ENCODE measurements around the gene PTPRT.

PTPRT gene

GRCh38 chr20:42844751-42845150 lies 345.0 kb downstream of the PTPRT start:
- no peak for DNase-seq (ENCODE audit: low read depth in 2 of 3, low spot score in 1 of 3)

GRCh38 chr20:42837456-42837855 lies 352.2 kb downstream of the PTPRT start:
- DNase-seq (ENCODE audit: low read depth in 2 of 3, low spot score in 1 of 3), result no peak

GRCh38 chr20:42836339-42836738 lies 353.4 kb downstream of the PTPRT start:
- DNase-seq (ENCODE audit: low read depth in 2 of 3, low spot score in 1 of 3), result no peak

- no peak for DNase-seq (ENCODE audit: low read depth in 2 of 3, low spot score in 1 of 3)
These were observed 381.8 kb downstream of the PTPRT start for GRCh38 chr20:42807876-42808275.

GRCh38 chr20:42795111-42795695 lies 394.5 kb downstream of the PTPRT start:
- no peak for DNase-seq (ENCODE audit: low read depth in 2 of 3, low spot score in 1 of 3)

GRCh38 chr20:42792052-42792451 lies 397.7 kb downstream of the PTPRT start:
- DNase-seq (ENCODE audit: low read depth in 2 of 3, low spot score in 1 of 3), result no peak

- DNase-seq (ENCODE audit: low read depth in 2 of 3, low spot score in 1 of 3), result no peak
These were observed 399.6 kb downstream of the PTPRT start for GRCh38 chr20:42790111-42790510.

GRCh38 chr20:42788707-42789106 lies 401.0 kb downstream of the PTPRT start:
- DNase-seq (ENCODE audit: low read depth in 2 of 3, low spot score in 1 of 3), result no peak

- no peak for DNase-seq (ENCODE audit: low read depth in 2 of 3, low spot score in 1 of 3)
These were observed 404.7 kb downstream of the PTPRT start for GRCh38 chr20:42785041-42785440.

GRCh38 chr20:42779216-42779615 lies 410.5 kb downstream of the PTPRT start:
- no peak for DNase-seq (ENCODE audit: low read depth in 2 of 3, low spot score in 1 of 3)

- DNase-seq (ENCODE audit: low read depth in 2 of 3, low spot score in 1 of 3), result no peak
These were observed 413.8 kb downstream of the PTPRT start for GRCh38 chr20:42775866-42776265.

- no peak for DNase-seq (ENCODE audit: low read depth in 2 of 3, low spot score in 1 of 3)
These were observed 414.7 kb downstream of the PTPRT start for GRCh38 chr20:42775037-42775436.

GRCh38 chr20:42763015-42763414 lies 426.7 kb downstream of the PTPRT start:
- no peak for DNase-seq (ENCODE audit: low read depth in 2 of 3, low spot score in 1 of 3)

GRCh38 chr20:42756991-42757390 lies 432.7 kb downstream of the PTPRT start:
- no peak for DNase-seq (ENCODE audit: low read depth in 2 of 3, low spot score in 1 of 3)

- DNase-seq (ENCODE audit: low read depth in 2 of 3, low spot score in 1 of 3), result no peak
These were observed 435.0 kb downstream of the PTPRT start for GRCh38 chr20:42754706-42755105.

GRCh38 chr20:42752620-42753019 lies 437.1 kb downstream of the PTPRT start:
- no peak for DNase-seq (ENCODE audit: low read depth in 2 of 3, low spot score in 1 of 3)

GRCh38 chr20:42749556-42749955 lies 440.1 kb downstream of the PTPRT start:
- no peak for DNase-seq (ENCODE audit: low read depth in 2 of 3, low spot score in 1 of 3)

GRCh38 chr20:42747765-42748411 lies 441.8 kb downstream of the PTPRT start:
- no peak for DNase-seq (ENCODE audit: low read depth in 2 of 3, low spot score in 1 of 3)

- no peak for DNase-seq (ENCODE audit: low read depth in 2 of 3, low spot score in 1 of 3)
These were observed 444.8 kb downstream of the PTPRT start for GRCh38 chr20:42744756-42745465.

GRCh38 chr20:42742926-42743325 lies 446.8 kb downstream of the PTPRT start:
- no peak for DNase-seq (ENCODE audit: low read depth in 2 of 3, low spot score in 1 of 3)

- DNase-seq (ENCODE audit: low read depth in 2 of 3, low spot score in 1 of 3), result no peak
These were observed 447.8 kb downstream of the PTPRT start for GRCh38 chr20:42741906-42742305.

- no peak for DNase-seq (ENCODE audit: low read depth in 2 of 3, low spot score in 1 of 3)
These were observed 449.4 kb downstream of the PTPRT start for GRCh38 chr20:42740226-42740870.

Data from stimulated activated CD4-positive, alpha-beta T cell treated with anti-CD3 and anti-CD28 coated beads, Interleukin-12 subunit alpha, Interleukin-12 subunit beta, amount 100 ng/mL, for 48 hours (primary cell).